ENCODE data around the gene EP300.

DNA sequence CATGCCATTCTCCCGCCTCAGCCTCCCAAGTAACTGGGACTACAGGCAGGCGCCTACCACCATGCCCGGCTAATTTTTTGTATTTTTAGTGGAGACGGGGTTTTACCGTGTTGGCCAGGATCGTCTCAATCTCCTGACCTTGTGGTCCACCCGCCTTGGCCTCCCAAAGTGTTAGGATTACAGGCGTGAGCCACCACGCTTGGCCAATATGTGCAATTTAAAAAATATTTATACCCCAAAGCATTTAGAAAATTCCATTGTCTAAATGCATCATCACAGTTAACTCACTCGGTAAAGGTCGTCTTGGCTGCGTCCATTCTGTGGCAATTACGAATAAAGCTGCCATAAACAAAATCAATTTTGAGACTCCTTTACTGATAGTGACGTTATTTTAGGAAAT is 36.2 kb downstream of the EP300 start:
- TF ChIP-seq, protein P1, sequence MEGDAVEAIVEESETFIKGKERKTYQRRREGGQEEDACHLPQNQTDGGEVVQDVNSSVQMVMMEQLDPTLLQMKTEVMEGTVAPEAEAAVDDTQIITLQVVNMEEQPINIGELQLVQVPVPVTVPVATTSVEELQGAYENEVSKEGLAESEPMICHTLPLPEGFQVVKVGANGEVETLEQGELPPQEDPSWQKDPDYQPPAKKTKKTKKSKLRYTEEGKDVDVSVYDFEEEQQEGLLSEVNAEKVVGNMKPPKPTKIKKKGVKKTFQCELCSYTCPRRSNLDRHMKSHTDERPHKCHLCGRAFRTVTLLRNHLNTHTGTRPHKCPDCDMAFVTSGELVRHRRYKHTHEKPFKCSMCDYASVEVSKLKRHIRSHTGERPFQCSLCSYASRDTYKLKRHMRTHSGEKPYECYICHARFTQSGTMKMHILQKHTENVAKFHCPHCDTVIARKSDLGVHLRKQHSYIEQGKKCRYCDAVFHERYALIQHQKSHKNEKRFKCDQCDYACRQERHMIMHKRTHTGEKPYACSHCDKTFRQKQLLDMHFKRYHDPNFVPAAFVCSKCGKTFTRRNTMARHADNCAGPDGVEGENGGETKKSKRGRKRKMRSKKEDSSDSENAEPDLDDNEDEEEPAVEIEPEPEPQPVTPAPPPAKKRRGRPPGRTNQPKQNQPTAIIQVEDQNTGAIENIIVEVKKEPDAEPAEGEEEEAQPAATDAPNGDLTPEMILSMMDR (IDR thresholded peaks at IDR 0.05) = no peak
- TF ChIP-seq ZFX (IDR thresholded peaks at IDR 0.05; ENCODE audit: borderline replicate concordance) = no peak

Measured in 22Rv1 (cell line).